ENCODE data around the gene CEMIP2. TPM values are rescaled to one million over a fixed set of nuclear protein-coding genes. Genes with fewer than 3 reads are reported as not detected.

Gene CEMIP2
- total RNA-seq, 1 experiment from 2014 or later = 14.8 TPM

DNA sequence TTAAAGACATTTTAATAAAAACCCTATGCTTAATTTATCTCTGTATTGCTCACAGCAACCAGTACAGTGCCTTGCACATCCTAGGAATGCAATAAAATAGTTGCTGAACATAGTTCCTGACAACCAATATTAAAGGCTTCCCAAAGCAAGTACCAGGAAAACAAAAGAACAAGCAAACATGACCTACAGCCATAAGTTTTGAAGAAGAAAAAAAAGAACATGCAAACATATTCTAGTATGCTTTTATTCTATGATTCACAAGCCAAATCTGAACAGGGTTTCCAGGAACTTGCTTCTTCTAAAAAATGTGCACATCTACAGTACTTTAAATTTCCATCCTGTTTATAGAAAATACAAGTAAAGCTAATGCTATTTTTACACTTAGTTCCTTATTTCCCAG, 4.5 kb downstream of the CEMIP2 start:
- in situ Hi-C loops (cut with HindIII; ENCODE audit: low pct_unique_long_range_greater_than_20kb, low sequenced_read_pairs) = no loop called here
- no peak for TF ChIP-seq POLR2AphosphoS5 (IDR thresholded peaks at IDR 0.05; ENCODE audit: low read depth, low read length)
- TF ChIP-seq, protein P1, sequence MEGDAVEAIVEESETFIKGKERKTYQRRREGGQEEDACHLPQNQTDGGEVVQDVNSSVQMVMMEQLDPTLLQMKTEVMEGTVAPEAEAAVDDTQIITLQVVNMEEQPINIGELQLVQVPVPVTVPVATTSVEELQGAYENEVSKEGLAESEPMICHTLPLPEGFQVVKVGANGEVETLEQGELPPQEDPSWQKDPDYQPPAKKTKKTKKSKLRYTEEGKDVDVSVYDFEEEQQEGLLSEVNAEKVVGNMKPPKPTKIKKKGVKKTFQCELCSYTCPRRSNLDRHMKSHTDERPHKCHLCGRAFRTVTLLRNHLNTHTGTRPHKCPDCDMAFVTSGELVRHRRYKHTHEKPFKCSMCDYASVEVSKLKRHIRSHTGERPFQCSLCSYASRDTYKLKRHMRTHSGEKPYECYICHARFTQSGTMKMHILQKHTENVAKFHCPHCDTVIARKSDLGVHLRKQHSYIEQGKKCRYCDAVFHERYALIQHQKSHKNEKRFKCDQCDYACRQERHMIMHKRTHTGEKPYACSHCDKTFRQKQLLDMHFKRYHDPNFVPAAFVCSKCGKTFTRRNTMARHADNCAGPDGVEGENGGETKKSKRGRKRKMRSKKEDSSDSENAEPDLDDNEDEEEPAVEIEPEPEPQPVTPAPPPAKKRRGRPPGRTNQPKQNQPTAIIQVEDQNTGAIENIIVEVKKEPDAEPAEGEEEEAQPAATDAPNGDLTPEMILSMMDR (IDR thresholded peaks at IDR 0.05) = no peak
- TF ChIP-seq, protein P2, sequence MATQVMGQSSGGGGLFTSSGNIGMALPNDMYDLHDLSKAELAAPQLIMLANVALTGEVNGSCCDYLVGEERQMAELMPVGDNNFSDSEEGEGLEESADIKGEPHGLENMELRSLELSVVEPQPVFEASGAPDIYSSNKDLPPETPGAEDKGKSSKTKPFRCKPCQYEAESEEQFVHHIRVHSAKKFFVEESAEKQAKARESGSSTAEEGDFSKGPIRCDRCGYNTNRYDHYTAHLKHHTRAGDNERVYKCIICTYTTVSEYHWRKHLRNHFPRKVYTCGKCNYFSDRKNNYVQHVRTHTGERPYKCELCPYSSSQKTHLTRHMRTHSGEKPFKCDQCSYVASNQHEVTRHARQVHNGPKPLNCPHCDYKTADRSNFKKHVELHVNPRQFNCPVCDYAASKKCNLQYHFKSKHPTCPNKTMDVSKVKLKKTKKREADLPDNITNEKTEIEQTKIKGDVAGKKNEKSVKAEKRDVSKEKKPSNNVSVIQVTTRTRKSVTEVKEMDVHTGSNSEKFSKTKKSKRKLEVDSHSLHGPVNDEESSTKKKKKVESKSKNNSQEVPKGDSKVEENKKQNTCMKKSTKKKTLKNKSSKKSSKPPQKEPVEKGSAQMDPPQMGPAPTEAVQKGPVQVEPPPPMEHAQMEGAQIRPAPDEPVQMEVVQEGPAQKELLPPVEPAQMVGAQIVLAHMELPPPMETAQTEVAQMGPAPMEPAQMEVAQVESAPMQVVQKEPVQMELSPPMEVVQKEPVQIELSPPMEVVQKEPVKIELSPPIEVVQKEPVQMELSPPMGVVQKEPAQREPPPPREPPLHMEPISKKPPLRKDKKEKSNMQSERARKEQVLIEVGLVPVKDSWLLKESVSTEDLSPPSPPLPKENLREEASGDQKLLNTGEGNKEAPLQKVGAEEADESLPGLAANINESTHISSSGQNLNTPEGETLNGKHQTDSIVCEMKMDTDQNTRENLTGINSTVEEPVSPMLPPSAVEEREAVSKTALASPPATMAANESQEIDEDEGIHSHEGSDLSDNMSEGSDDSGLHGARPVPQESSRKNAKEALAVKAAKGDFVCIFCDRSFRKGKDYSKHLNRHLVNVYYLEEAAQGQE (IDR thresholded peaks at IDR 0.05; ENCODE audit: insufficient read depth in 1 of 2, low read depth in 2 of 2, low read length in 1 of 2) = no peak
- TF ChIP-seq SIN3A (IDR thresholded peaks at IDR 0.05; ENCODE audit: borderline replicate concordance, insufficient read depth, low read depth, low read length) = no peak
- no peak for TF ChIP-seq TCF7L2 (IDR thresholded peaks at IDR 0.05; ENCODE audit: low read depth, low read length)
- Histone ChIP-seq H3K27ac (ENCODE audit: low read length) (no peak overlapping the region), H3K4me1 (ENCODE audit: control insufficient read depth, insufficient read depth, low read length) (peaks cover 26% of the 10 kb centered on the region), H3K27me3 (ENCODE audit: control insufficient read depth, insufficient read depth, low read length) (no peaks in the 10 kb centered on the region), H3K9me3 (ENCODE audit: control insufficient read depth, insufficient read depth, low read depth, low read length) (no peaks in the 10 kb centered on the region), H3K36me3 (ENCODE audit: control insufficient read depth, insufficient read depth, low read length) (no peaks in the 10 kb centered on the region), H3K4me3 (ENCODE audit: low read depth in 2 of 2, low read length in 2 of 2) (no peak overlapping the region)
- intact Hi-C loops (cut with micrococcal nuclease; ENCODE audit: unreplicated experiment) = loop anchor here (10.0 kb wide), 1 partner anchor 159 kb away; no protein-coding TSS in a partner anchor
- ChIA-PET POLR2A (no interaction called here), CTCF (no interaction called here)
- BruUV-seq (replicated peaks) = no TSS peak
- no peak for DNase-seq (ENCODE audit: low read depth, low spot score)
- ATAC-seq = no peak

DNA sequence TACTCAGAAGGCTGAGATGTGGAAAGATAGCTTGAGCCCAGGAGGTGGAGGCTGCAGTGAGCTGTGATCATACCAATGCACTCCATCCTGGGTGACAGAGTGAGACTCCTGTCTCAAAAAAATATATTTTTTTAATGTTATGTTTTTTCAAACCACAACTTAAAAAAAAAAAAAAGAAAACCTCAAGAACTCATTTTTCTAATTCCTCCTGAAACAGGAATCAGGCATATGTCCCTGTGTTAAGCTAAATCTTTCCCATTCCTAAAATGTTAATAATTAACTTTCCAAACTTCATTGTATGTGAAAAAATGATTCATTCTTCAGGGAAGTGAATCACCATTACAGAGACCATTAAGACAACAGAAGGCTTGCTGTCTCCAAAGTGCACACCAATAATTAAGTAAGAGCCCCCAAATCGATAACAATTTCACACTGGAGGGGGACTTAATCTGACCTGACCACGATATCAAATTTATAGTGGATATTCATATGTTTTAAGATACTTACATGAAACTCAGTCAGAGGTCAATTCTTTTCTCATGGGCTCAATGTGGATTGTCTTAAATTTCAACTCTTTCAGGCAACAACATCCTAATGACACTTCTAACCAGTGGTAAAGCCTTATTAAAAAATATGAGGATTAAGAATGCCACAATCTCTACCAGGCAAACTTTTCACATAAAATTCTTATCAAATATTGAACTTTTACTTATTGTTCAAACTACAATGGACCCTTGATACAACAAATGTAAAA, 5.2 kb downstream of the CEMIP2 start:
- Histone ChIP-seq H3K36me3 (ENCODE audit: control insufficient read depth, insufficient read depth, low read length) (no peaks in the 10 kb centered on the region), H3K9me3 (ENCODE audit: control insufficient read depth, insufficient read depth, low read depth, low read length) (no peaks in the 10 kb centered on the region), H3K4me1 (ENCODE audit: control insufficient read depth, insufficient read depth, low read length) (peaks cover 29% of the 10 kb centered on the region), H3K4me3 (ENCODE audit: low read depth in 2 of 2, low read length in 2 of 2) (no peak overlapping the region), H3K27me3 (ENCODE audit: control insufficient read depth, insufficient read depth, low read length) (no peaks in the 10 kb centered on the region), H3K27ac (ENCODE audit: low read length) (no peak overlapping the region)
- in situ Hi-C loops (cut with HindIII; ENCODE audit: low pct_unique_long_range_greater_than_20kb, low sequenced_read_pairs) (no loop called here), intact Hi-C loops (cut with micrococcal nuclease; ENCODE audit: unreplicated experiment) (loop anchor here (10.0 kb wide), 1 partner anchor 158 kb away; no protein-coding TSS in a partner anchor)
- ChIA-PET CTCF (no interaction called here), POLR2A (interaction anchor here (0.7 kb wide), 1 partner anchor 78 kb away, joined by 6 read pairs; no protein-coding TSS in a partner anchor)
- TF ChIP-seq, protein P2 (IDR thresholded peaks at IDR 0.05; ENCODE audit: insufficient read depth in 1 of 2, low read depth in 2 of 2, low read length in 1 of 2) = no peak
- TF ChIP-seq POLR2AphosphoS5 (IDR thresholded peaks at IDR 0.05; ENCODE audit: low read depth, low read length) = no peak
- no peak for TF ChIP-seq SIN3A (IDR thresholded peaks at IDR 0.05; ENCODE audit: borderline replicate concordance, insufficient read depth, low read depth, low read length)
- no peak for TF ChIP-seq TCF7L2 (IDR thresholded peaks at IDR 0.05; ENCODE audit: low read depth, low read length)
- TF ChIP-seq, protein P1 (IDR thresholded peaks at IDR 0.05) = no peak
- BruUV-seq (replicated peaks) = no TSS peak
- ATAC-seq (no peak), DNase-seq (ENCODE audit: low read depth, low spot score) (no peak)

Data from Panc1 (cell line).